Neural cell (in vitro differentiated cells): Measurements from ENCODE around the gene SLC22A23. TPM values are rescaled to one million over a fixed set of nuclear protein-coding genes. Genes with fewer than 3 reads are reported as not detected.

Source experiments
- H2AFZ ChIP-seq: fragments of 200-600, 300-800 bp; sonication (generic), shearing (Covaris generic); 2 replicates; pipeline ENCODE4 v1.6.0; 2014; ENCODE audit warnings: low read depth, mild to moderate bottlenecking, antibody characterized with exemption, low read length, moderate library complexity
- H3F3A ChIP-seq: fragments of 200-600 bp; shearing (Covaris generic); 2 replicates; pipeline ENCODE4 v1.6.1; 2016; ENCODE audit warnings: mild to moderate bottlenecking, moderate library complexity, mixed read lengths, antibody characterized with exemption, low read length; ENCODE audit not compliant: insufficient read depth, poor library complexity, severe bottlenecking
- H3K27ac ChIP-seq: fragments of 200-600, 300-800 bp; sonication (generic), shearing (Covaris generic); 2 replicates; pipeline ENCODE4 v1.5.1; 2014; ENCODE audit warnings: mild to moderate bottlenecking, low read length, moderate library complexity
- H3K27me3 ChIP-seq: fragments of 300-800, 200-600 bp; sonication (generic), shearing (Covaris generic); 2 replicates; pipeline ENCODE4 v1.6.0; 2014; ENCODE audit warnings: mild to moderate bottlenecking, low read depth, low read length, moderate library complexity; ENCODE audit not compliant: insufficient read depth
- H3K36me3 ChIP-seq: fragments of 300-800, 200-600 bp; sonication (generic), shearing (Covaris generic); 2 replicates; pipeline ENCODE4 v1.5.1; 2014; ENCODE audit warnings: mild to moderate bottlenecking, antibody characterized with exemption, low read length, moderate library complexity; ENCODE audit not compliant: insufficient read depth
- H3K4me2 ChIP-seq: fragments of 300-800, 200-600 bp; sonication (generic), shearing (Covaris generic); 2 replicates; pipeline ENCODE4 v1.6.0; 2014; ENCODE audit warnings: mild to moderate bottlenecking, low read length
- H3K4me3 ChIP-seq: fragments of 300-800, 200-600 bp; sonication (generic), shearing (Covaris generic); 2 replicates; pipeline ENCODE4 v1.5.1; 2014; ENCODE audit warnings: mild to moderate bottlenecking, low read length, moderate library complexity
- H3K79me2 ChIP-seq: fragments of 200-600 bp; shearing (Covaris generic); replicated peaks from 2 replicates; pipeline ENCODE4 v1.6.0; 2014; ENCODE audit warnings: mild to moderate bottlenecking, low read length, moderate library complexity; ENCODE audit not compliant: insufficient read depth
- H3K9ac ChIP-seq: fragments of 300-800, 200-600 bp; sonication (generic), shearing (Covaris generic); 2 replicates; pipeline ENCODE4 v1.6.1; 2016; ENCODE audit warnings: mild to moderate bottlenecking, low read length, mixed read lengths
- H3K9me2 ChIP-seq: fragments of 200-600 bp; shearing (Covaris generic); 2 replicates; pipeline ENCODE4 v1.6.1; 2016; ENCODE audit warnings: mild to moderate bottlenecking, low read length, mixed read lengths; ENCODE audit not compliant: insufficient read depth
- H3K9me3 ChIP-seq: fragments of 200-600, 300-800 bp; sonication (generic), shearing (Covaris generic); 2 replicates; pipeline ENCODE4 v1.6.1; 2016; ENCODE audit warnings: mild to moderate bottlenecking, mixed run types, low read length, moderate library complexity, mixed read lengths
- H4K20me1 ChIP-seq: fragments of 200-600 bp; shearing (Covaris generic); 2 replicates; pipeline ENCODE4 v1.6.1; 2016; ENCODE audit warnings: mild to moderate bottlenecking, mixed run types; ENCODE audit not compliant: insufficient read depth
- EP300 ChIP-seq: fragments of 450-650 bp; conservative IDR thresholded peaks from 2 replicates; pipeline ENCODE4 v1.6.1; 2014; ENCODE audit warnings: antibody characterized with exemption, mild to moderate bottlenecking, moderate library complexity; ENCODE audit not compliant: poor library complexity, severe bottlenecking
- EZH2 ChIP-seq: fragments of 200-600, 300-800 bp; shearing (Covaris generic), sonication (generic); IDR thresholded peaks from 2 replicates; pipeline ENCODE4 v1.6.1; 2014; ENCODE audit warnings: antibody characterized with exemption, low read length, borderline replicate concordance, mild to moderate bottlenecking; ENCODE audit not compliant: insufficient read depth, poor library complexity, severe bottlenecking
- MXI1 ChIP-seq: fragments of 450-650 bp; conservative IDR thresholded peaks from 2 replicates; pipeline ENCODE4 v1.6.1; 2014; ENCODE audit warnings: antibody characterized with exemption, mild to moderate bottlenecking; ENCODE audit not compliant: poor library complexity, severe bottlenecking
- POLR2AphosphoS5 ChIP-seq: IDR thresholded peaks from 2 replicates; pipeline ENCODE4 v1.6.1; 2012
- RAD21 ChIP-seq: fragments of 450-650 bp; conservative IDR thresholded peaks from 2 replicates; pipeline ENCODE4 v1.6.1; 2014; ENCODE audit warnings: antibody characterized with exemption, mild to moderate bottlenecking, moderate library complexity
- REST ChIP-seq: IDR thresholded peaks from 2 replicates; pipeline ENCODE4 v1.6.1; 2012; ENCODE audit warnings: borderline replicate concordance
- SMC3 ChIP-seq: fragments of 450-650 bp; conservative IDR thresholded peaks from 2 replicates; pipeline ENCODE4 v1.6.1; 2014; ENCODE audit warnings: antibody characterized with exemption, mild to moderate bottlenecking, moderate library complexity; ENCODE audit not compliant: poor library complexity
- TAF1 ChIP-seq: IDR thresholded peaks from 2 replicates; pipeline ENCODE4 v1.6.1; 2012; ENCODE audit warnings: low read depth
- polyA plus RNA-seq: library from polyadenylated mRNA; depleted of rRNA; stranded (reverse); fragments of >200 nt; gene quantifications from 2 replicates; pipeline ENCODE4 v1.2.3, GENCODE V29; 2014
- TF ChIP-seq, protein P1 (sequence below): fragments of 450-650 bp; IDR thresholded peaks from 2 replicates; pipeline ENCODE4 v1.5.1; 2014; ENCODE audit warnings: antibody characterized with exemption, mild to moderate bottlenecking, moderate library complexity; ENCODE audit not compliant: poor library complexity, severe bottlenecking

Gene SLC22A23
- polyA plus RNA-seq, 1 donor from 2014 or later: 8.8 TPM

- no peaks in the 10 kb centered on the region for H4K20me1 ChIP-seq
- no peaks in the 10 kb centered on the region for H3K36me3 ChIP-seq
- no peak overlapping the region for H2AFZ ChIP-seq
- H3K27ac ChIP-seq: no peak overlapping the region
- no peak for TF ChIP-seq REST
- TF ChIP-seq POLR2AphosphoS5: no peak
- no peak for TF ChIP-seq EZH2
- TF ChIP-seq RAD21: no peak
- no peak for TF ChIP-seq MXI1
- TF ChIP-seq EP300: no peak
- no peak for TF ChIP-seq SMC3
- TF ChIP-seq TAF1: no peak
- TF ChIP-seq, protein P1, sequence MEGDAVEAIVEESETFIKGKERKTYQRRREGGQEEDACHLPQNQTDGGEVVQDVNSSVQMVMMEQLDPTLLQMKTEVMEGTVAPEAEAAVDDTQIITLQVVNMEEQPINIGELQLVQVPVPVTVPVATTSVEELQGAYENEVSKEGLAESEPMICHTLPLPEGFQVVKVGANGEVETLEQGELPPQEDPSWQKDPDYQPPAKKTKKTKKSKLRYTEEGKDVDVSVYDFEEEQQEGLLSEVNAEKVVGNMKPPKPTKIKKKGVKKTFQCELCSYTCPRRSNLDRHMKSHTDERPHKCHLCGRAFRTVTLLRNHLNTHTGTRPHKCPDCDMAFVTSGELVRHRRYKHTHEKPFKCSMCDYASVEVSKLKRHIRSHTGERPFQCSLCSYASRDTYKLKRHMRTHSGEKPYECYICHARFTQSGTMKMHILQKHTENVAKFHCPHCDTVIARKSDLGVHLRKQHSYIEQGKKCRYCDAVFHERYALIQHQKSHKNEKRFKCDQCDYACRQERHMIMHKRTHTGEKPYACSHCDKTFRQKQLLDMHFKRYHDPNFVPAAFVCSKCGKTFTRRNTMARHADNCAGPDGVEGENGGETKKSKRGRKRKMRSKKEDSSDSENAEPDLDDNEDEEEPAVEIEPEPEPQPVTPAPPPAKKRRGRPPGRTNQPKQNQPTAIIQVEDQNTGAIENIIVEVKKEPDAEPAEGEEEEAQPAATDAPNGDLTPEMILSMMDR: no peak
- H3K4me3 ChIP-seq: no peak overlapping the region
- no peak overlapping the region for H3K9ac ChIP-seq
- no peaks in the 10 kb centered on the region for H3K9me3 ChIP-seq
- H3F3A ChIP-seq: no peaks in the 10 kb centered on the region
- H3K27me3 ChIP-seq: no peaks in the 10 kb centered on the region
- H3K9me2 ChIP-seq: no peaks in the 10 kb centered on the region
- no peaks in the 10 kb centered on the region for H3K79me2 ChIP-seq
- H3K4me2 ChIP-seq: no peak overlapping the region
Measured at GRCh38 chr6:3421143-3421542, 35.7 kb downstream of the SLC22A23 start.

GRCh38 chr6:3419624-3420272 lies 37.1 kb downstream of the SLC22A23 start:
- H3K9me3 ChIP-seq: no peaks in the 10 kb centered on the region
- no peak overlapping the region for H3K4me2 ChIP-seq
- no peaks in the 10 kb centered on the region for H3K36me3 ChIP-seq
- no peaks in the 10 kb centered on the region for H4K20me1 ChIP-seq
- H3K9ac ChIP-seq: no peak overlapping the region
- no peak overlapping the region for H2AFZ ChIP-seq
- no peaks in the 10 kb centered on the region for H3F3A ChIP-seq
- TF ChIP-seq EP300 (no peak), SMC3 (no peak), REST (no peak), EZH2 (no peak), MXI1 (no peak), POLR2AphosphoS5 (no peak), RAD21 (no peak), TAF1 (no peak)
- TF ChIP-seq, protein P1: no peak
- H3K4me3 ChIP-seq: no peak overlapping the region
- no peaks in the 10 kb centered on the region for H3K27me3 ChIP-seq
- no peaks in the 10 kb centered on the region for H3K9me2 ChIP-seq
- no peaks in the 10 kb centered on the region for H3K79me2 ChIP-seq
- no peak overlapping the region for H3K27ac ChIP-seq
